ENCODE data around the gene MRPS17.

MRPS17 gene

GRCh38 chr7:55970978-55971377 is 19.3 kb downstream of the MRPS17 start:
- no peak for DNase-seq (ENCODE audit: low read depth, low spot score)

- DNase-seq (ENCODE audit: low read depth, low spot score), result no peak
Observed at GRCh38 chr7:55973747-55974250, 22.1 kb downstream of the MRPS17 start.

GRCh38 chr7:55975988-55976633 is 24.4 kb downstream of the MRPS17 start:
- no peak for DNase-seq (ENCODE audit: low read depth, low spot score)

GRCh38 chr7:55977831-55978230 is 26.2 kb downstream of the MRPS17 start:
- DNase-seq (ENCODE audit: low read depth, low spot score), result no peak

- no peak for DNase-seq (ENCODE audit: low read depth, low spot score)
Observed at GRCh38 chr7:55980266-55980665, 28.6 kb downstream of the MRPS17 start.

- DNase-seq (ENCODE audit: low read depth, low spot score), result no peak
Observed at GRCh38 chr7:55983537-55983936, 31.9 kb downstream of the MRPS17 start.

GRCh38 chr7:55992346-55992745 is 40.7 kb downstream of the MRPS17 start:
- no peak for DNase-seq (ENCODE audit: low read depth, low spot score)

- DNase-seq (ENCODE audit: low read depth, low spot score), result no peak
Observed at GRCh38 chr7:55996856-55997500, 45.3 kb downstream of the MRPS17 start.

- DNase-seq (ENCODE audit: low read depth, low spot score), result no peak
Observed at GRCh38 chr7:56003749-56004148, 52.1 kb downstream of the MRPS17 start.

All from activated naive CD8-positive, alpha-beta T cell treated with anti-CD3 and anti-CD28 coated beads, Interleukin-2, amount 50 U/mL, for 16 hours (primary cell).